ENCODE measurements around the gene CNDP1. TPM values are rescaled to one million over a fixed set of nuclear protein-coding genes. Genes with fewer than 3 reads are reported as not detected.

Gene CNDP1
- total and polyA plus RNA-seq, 2 donors (not counting 1 experiment from before 2014, with no cell fraction given), result 0.19 to 0.57 TPM

- intact Hi-C loops (cut with micrococcal nuclease), result no loop called here
- Mint-ChIP-seq H3K9me3 (ENCODE audit: insufficient read depth) (no peaks in the 10 kb centered on the region), H3K4me1 (peaks cover 20% of the 10 kb centered on the region), H3K27ac (no peak overlapping the region), H3K27me3 (no peaks in the 10 kb centered on the region), H3K4me3 (no peak overlapping the region)
- no peaks in the 10 kb centered on the region for H3K4me1 ChIP-seq (ENCODE audit: control insufficient read depth in 2 of 2, insufficient read depth in 2 of 2, low read length in 2 of 2)
- no peaks in the 10 kb centered on the region for H3K27me3 ChIP-seq (replicated peaks in 1 of 4; ENCODE audit: control extremely low read depth in 1 of 4, control insufficient read depth in 3 of 4, insufficient read depth in 4 of 4, low read length in 3 of 4)
- ChIA-PET POLR2A (no interaction called here), CTCF (no interaction called here)
- ATAC-seq (ENCODE audit: low read depth), result no peak
- H3K9me3 ChIP-seq (ENCODE audit: control extremely low read depth in 1 of 3, control insufficient read depth in 2 of 3, insufficient read depth in 1 of 3, low read length in 2 of 3), result peaks cover 0 to 4% (median 0%) of the 10 kb centered on the region in 3 donors
- peaks cover 0 to 1% of the 10 kb centered on the region in 2 experiments for H3K36me3 ChIP-seq (replicated peaks in 1 of 2; ENCODE audit: control extremely low read depth in 1 of 2, control insufficient read depth in 1 of 2, extremely low read depth in 1 of 2, insufficient read depth in 2 of 2, low read length in 1 of 2)
- H3K9ac ChIP-seq (ENCODE audit: low read length), result no peak overlapping the region
- no peak for DNase-seq
- H3K4me2 ChIP-seq (replicated peaks; ENCODE audit: low read depth, low read length, poor library complexity, severe bottlenecking), result no peak overlapping the region
- no peak overlapping the region for H3K27ac ChIP-seq (ENCODE audit: low read length in 2 of 2)
- peaks cover 84% of the 10 kb centered on the region for H3K79me2 ChIP-seq (ENCODE audit: control insufficient read depth, insufficient read depth, low read length)
- no peak overlapping the region for H3K4me3 ChIP-seq (ENCODE audit: control extremely low read depth in 1 of 5, extremely low read depth in 1 of 5, insufficient read depth in 1 of 5, low read depth in 2 of 5, low read length in 4 of 5)
- no peak overlapping the region for H2AFZ ChIP-seq (ENCODE audit: insufficient read depth, low read depth, low read length, poor library complexity, severe bottlenecking)
- TF ChIP-seq EZH2 (IDR thresholded peaks at IDR 0.05; ENCODE audit: borderline replicate concordance, insufficient read depth, low read depth, low read length, poor library complexity, severe bottlenecking), result no peak
- no peak for TF ChIP-seq CTCF (IDR thresholded peaks at IDR 0.05)
- 83% methylated on average over 1 of the region's 1 CpG for WGBS (ENCODE audit: insufficient coverage)
- peaks cover 48% of the 10 kb centered on the region for H4K20me1 ChIP-seq (ENCODE audit: control insufficient read depth, insufficient read depth, low read length, poor library complexity, severe bottlenecking)
These were observed 79.1 kb downstream of the CNDP1 start for GRCh38 chr18:74613381-74613780.

- no peak overlapping the region for H3K27ac ChIP-seq (ENCODE audit: low read length in 2 of 2)
- no peak overlapping the region for H2AFZ ChIP-seq (ENCODE audit: insufficient read depth, low read depth, low read length, poor library complexity, severe bottlenecking)
- Mint-ChIP-seq H3K4me1 (peaks cover 12% of the 10 kb centered on the region), H3K27me3 (no peaks in the 10 kb centered on the region), H3K9me3 (ENCODE audit: insufficient read depth) (no peaks in the 10 kb centered on the region), H3K27ac (no peak overlapping the region), H3K4me3 (no peak overlapping the region)
- 65% methylated on average over 6 of the region's 7 CpGs for WGBS (ENCODE audit: insufficient coverage)
- ATAC-seq (ENCODE audit: low read depth), result no peak
- H3K4me1 ChIP-seq (ENCODE audit: control insufficient read depth in 2 of 2, insufficient read depth in 2 of 2, low read length in 2 of 2), result no peaks in the 10 kb centered on the region
- peaks cover 0 to 4% (median 0%) of the 10 kb centered on the region in 3 donors for H3K9me3 ChIP-seq (ENCODE audit: control extremely low read depth in 1 of 3, control insufficient read depth in 2 of 3, insufficient read depth in 1 of 3, low read length in 2 of 3)
- CTCF ChIA-PET, result no interaction called here
- no peak overlapping the region for H3K4me2 ChIP-seq (replicated peaks; ENCODE audit: low read depth, low read length, poor library complexity, severe bottlenecking)
- intact Hi-C loops (cut with micrococcal nuclease), result no loop called here
- no peak overlapping the region for H3K4me3 ChIP-seq (ENCODE audit: control extremely low read depth in 1 of 5, extremely low read depth in 1 of 5, insufficient read depth in 1 of 5, low read depth in 2 of 5, low read length in 4 of 5)
- no peak for DNase-seq
- H3K36me3 ChIP-seq (replicated peaks in 1 of 2; ENCODE audit: control extremely low read depth in 1 of 2, control insufficient read depth in 1 of 2, extremely low read depth in 1 of 2, insufficient read depth in 2 of 2, low read length in 1 of 2), result peaks cover 0 to 1% of the 10 kb centered on the region in 2 experiments
- POLR2A ChIA-PET, result no interaction called here
- H3K27me3 ChIP-seq (replicated peaks in 1 of 4; ENCODE audit: control extremely low read depth in 1 of 4, control insufficient read depth in 3 of 4, insufficient read depth in 4 of 4, low read length in 3 of 4), result no peaks in the 10 kb centered on the region
- peaks cover 37% of the 10 kb centered on the region for H4K20me1 ChIP-seq (ENCODE audit: control insufficient read depth, insufficient read depth, low read length, poor library complexity, severe bottlenecking)
- H3K79me2 ChIP-seq (ENCODE audit: control insufficient read depth, insufficient read depth, low read length), result peaks cover 73% of the 10 kb centered on the region
- TF ChIP-seq EZH2 (IDR thresholded peaks at IDR 0.05; ENCODE audit: borderline replicate concordance, insufficient read depth, low read depth, low read length, poor library complexity, severe bottlenecking) (no peak), CTCF (IDR thresholded peaks at IDR 0.05) (no peak)
- no peak overlapping the region for H3K9ac ChIP-seq (ENCODE audit: low read length)
These were observed 82.2 kb downstream of the CNDP1 start for GRCh38 chr18:74616494-74616893.

Measured in B cell (primary cell).